ENCODE data around the gene THSD7B.

DNA sequence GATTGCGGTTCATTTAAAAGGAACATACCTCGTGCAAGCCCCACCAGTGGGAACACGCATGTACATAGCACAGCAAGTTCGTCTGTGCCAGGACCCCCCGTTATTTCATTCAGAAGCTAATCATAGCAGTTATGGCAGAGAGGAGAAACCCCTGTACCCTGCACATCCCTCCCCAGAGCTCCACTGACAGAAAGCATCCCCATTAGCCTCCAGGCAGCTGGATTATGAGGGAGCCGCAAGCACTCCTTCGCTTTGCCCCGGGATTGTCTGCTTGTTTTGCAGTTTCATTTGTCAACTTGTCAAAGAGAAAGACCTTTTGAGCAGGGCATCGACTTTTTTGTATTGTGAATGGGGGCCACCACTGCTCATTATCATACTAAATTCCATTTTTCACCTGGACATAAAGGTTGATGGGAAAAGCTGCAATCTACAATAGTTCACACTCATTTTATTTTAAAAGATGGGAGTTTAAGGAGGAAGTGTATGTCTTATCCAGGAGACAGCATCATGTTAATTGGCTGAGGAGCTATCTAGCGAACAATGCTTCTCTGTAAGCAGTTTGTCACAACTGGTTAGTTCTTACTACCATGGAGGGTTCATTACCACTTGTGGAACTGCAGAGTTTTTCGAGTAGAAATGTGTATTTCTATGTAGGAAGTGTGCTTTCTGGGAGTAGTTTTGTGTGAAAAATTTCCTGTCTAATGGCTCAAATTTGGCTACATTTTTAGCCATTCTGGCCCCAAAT is 255.3 kb downstream of the THSD7B start:
- TF ChIP-seq EZH2phosphoT487 (IDR thresholded peaks at IDR 0.05; ENCODE audit: insufficient read depth, low read depth) (no peak), EZH2 (IDR thresholded peaks at IDR 0.05; ENCODE audit: insufficient read depth, poor library complexity, severe bottlenecking) (no peak)
